Left lung (tissue), 10 donors: Measurements from ENCODE around the gene AIG1. TPM values are rescaled to one million over a fixed set of nuclear protein-coding genes. Genes with fewer than 3 reads are reported as not detected.

Experiments
- ATAC-seq: fragments of 200-7000 bp; cut with Tn5 transposase; one replicate; pipeline ENCODE4 v1.9.1; 2020; ENCODE audit warnings: moderate library complexity
- DNase-seq, 4 donors: peaks; one replicate each; pipeline ENCODE4 v3.0.0-alpha.2; 2013 to 2020
- H3K27ac ChIP-seq, 2 donors: fragments of 200-600 bp; sonication (generic) in 1 of 2; one replicate each; pipeline versions ENCODE4 v1.5.0 to v1.8.0; 2020 to 2021
- H3K27me3 ChIP-seq, 2 donors: fragments of 200-600 bp; sonication (generic) in 1 of 2; one replicate each; pipeline versions ENCODE4 v1.5.0 to v1.8.0; 2020 to 2021
- H3K36me3 ChIP-seq, 2 donors: fragments of 200-600 bp; sonication (generic) in 1 of 2; one replicate each; pipeline versions ENCODE4 v1.5.0 to v1.8.0; 2020 to 2021
- H3K4me1 ChIP-seq, 2 donors: fragments of 200-600 bp; one replicate each; pipeline ENCODE4 v1.8.0; 2021
- H3K4me3 ChIP-seq, 2 donors: fragments of 200-600 bp; sonication (generic) in 1 of 2; one replicate each; pipeline versions ENCODE4 v1.5.0 to v1.8.0; 2020 to 2021; ENCODE audit warnings: mild to moderate bottlenecking in 1 of 2
- H3K9me3 ChIP-seq, 2 donors: fragments of 200-600 bp; sonication (generic) in 1 of 2; one replicate each; pipeline versions ENCODE4 v1.5.0 to v1.8.0; 2020 to 2021
- intact Hi-C, 2 donors: fragments of 100-400 bp; cut with DNase I; formaldehyde crosslinking; loops; one replicate each; pipeline versions ENCODE4 v1.11.2 to v1.14.2; 2022
- polyA plus RNA-seq, 6 donors: library from polyadenylated mRNA; unstranded; fragments of 120-200 nt; gene quantifications; one replicate each; pipeline ENCODE4 v1.2.1, GENCODE V29; 2013; ENCODE audit not compliant: insufficient read length in 6 of 6
- total RNA-seq, 2 donors: library from RNA; stranded (reverse); fragmentation: NEBNext Ultra II Directional; extraction: Animal tissue kit (Norgen Biotek cat#: 25700); gene quantifications; one replicate each; pipeline ENCODE4 v1.2.1, GENCODE V29; 2021
- TF ChIP-seq, protein P1 (sequence below), 2 donors: fragments of 200-600 bp; sonication (generic) in 1 of 2; IDR thresholded peaks; one replicate each; pipeline versions ENCODE4 v1.5.0 to v1.8.0; 2021; ENCODE audit warnings: antibody characterized with exemption in 2 of 2
- donor health status: DM: no; HTN: yes; CAD: no.
- donor health status: DM: no; HTN: no; CAD: no.

The AIG1 gene
- total and polyA plus RNA-seq, 8 donors = 34.7 to 45.4 (median 36.8) TPM

DNA sequence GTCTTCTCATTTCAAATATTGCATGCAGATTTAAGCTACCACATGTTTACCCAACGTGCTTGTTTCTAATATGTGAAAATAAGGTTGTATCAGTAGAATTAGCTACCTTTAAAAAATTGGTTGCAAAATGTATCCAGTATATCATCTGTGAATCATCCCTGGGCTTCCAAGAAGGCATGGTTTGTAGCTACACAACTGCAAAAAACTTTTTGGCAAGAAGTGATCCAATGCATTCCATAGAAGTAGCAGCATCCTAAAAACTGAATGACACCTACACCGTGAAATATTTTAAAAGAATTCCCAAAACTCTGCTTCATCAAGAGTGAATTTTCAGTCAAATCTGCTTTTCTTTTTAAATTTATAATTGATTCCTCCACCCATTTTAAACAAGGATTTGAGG is 89.1 kb downstream of the AIG1 start:
- Histone ChIP-seq H3K27ac (no peak overlapping the region), H3K36me3 (no peaks in the 10 kb centered on the region), H3K4me3 (no peak overlapping the region), H3K4me1 (no peaks in the 10 kb centered on the region), H3K9me3 (no peaks in the 10 kb centered on the region), H3K27me3 (no peaks in the 10 kb centered on the region)
- intact Hi-C loops = no loop called here
- ATAC-seq (no peak), DNase-seq (no peak)
- TF ChIP-seq, protein P1, sequence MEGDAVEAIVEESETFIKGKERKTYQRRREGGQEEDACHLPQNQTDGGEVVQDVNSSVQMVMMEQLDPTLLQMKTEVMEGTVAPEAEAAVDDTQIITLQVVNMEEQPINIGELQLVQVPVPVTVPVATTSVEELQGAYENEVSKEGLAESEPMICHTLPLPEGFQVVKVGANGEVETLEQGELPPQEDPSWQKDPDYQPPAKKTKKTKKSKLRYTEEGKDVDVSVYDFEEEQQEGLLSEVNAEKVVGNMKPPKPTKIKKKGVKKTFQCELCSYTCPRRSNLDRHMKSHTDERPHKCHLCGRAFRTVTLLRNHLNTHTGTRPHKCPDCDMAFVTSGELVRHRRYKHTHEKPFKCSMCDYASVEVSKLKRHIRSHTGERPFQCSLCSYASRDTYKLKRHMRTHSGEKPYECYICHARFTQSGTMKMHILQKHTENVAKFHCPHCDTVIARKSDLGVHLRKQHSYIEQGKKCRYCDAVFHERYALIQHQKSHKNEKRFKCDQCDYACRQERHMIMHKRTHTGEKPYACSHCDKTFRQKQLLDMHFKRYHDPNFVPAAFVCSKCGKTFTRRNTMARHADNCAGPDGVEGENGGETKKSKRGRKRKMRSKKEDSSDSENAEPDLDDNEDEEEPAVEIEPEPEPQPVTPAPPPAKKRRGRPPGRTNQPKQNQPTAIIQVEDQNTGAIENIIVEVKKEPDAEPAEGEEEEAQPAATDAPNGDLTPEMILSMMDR (IDR thresholded peaks at IDR 0.05) = no peak

DNA sequence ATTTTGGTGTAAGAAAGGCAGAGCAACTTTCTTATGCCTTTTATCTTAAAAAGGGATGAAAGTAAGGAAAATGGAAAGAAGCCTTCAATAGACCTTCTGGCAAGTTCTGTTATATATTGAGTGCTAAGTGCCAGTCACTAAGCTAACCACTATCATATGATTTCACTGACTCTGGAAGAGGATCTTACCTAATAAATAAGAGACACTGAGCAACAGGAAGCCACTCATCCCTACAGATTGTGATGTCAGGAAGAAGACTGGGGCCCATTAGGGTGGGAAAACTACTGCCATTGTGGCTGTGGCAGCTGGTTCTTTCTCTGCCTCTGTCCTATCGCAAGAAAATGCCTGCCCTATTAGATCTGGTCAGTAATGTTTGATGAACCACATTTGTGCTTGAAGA is 89.6 kb downstream of the AIG1 start:
- H3K9me3 ChIP-seq = no peaks in the 10 kb centered on the region
- intact Hi-C loops = no loop called here
- no peaks in the 10 kb centered on the region for H3K27me3 ChIP-seq
- DNase-seq = no peak
- no peak overlapping the region for H3K4me3 ChIP-seq
- TF ChIP-seq, protein P1 (IDR thresholded peaks at IDR 0.05) = no peak
- ATAC-seq = no peak
- H3K4me1 ChIP-seq = no peaks in the 10 kb centered on the region
- no peak overlapping the region for H3K27ac ChIP-seq
- H3K36me3 ChIP-seq = no peaks in the 10 kb centered on the region

DNA sequence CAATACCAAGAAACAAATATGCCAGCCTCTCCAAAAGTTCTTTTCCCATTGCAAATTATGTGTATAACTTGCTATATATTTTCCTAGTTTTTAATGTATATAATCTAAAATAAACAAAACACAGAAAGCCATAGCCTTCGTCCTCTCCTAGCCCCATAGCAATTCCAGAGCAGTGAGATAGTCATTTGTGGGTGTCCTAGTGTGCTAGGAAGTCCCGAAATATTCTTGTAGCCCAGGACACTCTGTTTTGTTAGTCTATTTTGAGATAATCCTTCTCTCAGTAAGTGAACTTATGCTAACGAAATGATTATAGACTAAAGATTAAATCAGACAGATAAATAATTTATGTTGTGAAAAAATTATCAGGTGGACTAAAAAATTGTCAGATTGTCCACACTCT is 90.7 kb downstream of the AIG1 start:
- intact Hi-C loops = no loop called here
- DNase-seq = no peak
- Histone ChIP-seq H3K27me3 (no peaks in the 10 kb centered on the region), H3K9me3 (no peaks in the 10 kb centered on the region), H3K4me3 (no peak overlapping the region), H3K4me1 (no peaks in the 10 kb centered on the region), H3K36me3 (no peaks in the 10 kb centered on the region), H3K27ac (no peak overlapping the region)
- no peak for ATAC-seq
- TF ChIP-seq, protein P1 (IDR thresholded peaks at IDR 0.05) = no peak

DNA sequence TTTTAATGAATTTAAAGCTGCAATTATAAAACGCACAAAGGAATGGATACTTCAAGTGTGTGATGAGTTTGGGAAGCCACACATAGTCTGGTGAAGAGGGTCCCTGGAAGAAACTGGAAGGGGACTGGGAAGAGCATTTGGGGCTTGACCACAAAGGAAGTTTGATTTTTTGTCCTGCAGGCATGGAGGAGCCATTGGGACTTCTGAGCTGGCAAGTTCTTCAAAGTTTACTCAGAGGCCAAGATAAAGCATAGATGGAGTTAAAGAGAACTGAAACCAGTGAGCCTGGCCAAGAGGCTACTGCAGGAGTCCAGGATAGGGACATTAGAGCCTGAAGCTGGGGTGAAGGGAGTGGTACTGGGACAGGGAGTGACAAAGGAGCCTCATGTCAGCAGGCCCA is 95.0 kb downstream of the AIG1 start:
- Histone ChIP-seq H3K4me1 (no peaks in the 10 kb centered on the region), H3K27ac (no peak overlapping the region), H3K9me3 (no peaks in the 10 kb centered on the region), H3K27me3 (no peaks in the 10 kb centered on the region), H3K4me3 (no peak overlapping the region), H3K36me3 (no peaks in the 10 kb centered on the region)
- ATAC-seq = no peak
- DNase-seq = no peak
- intact Hi-C loops = no loop called here
- TF ChIP-seq, protein P1 (IDR thresholded peaks at IDR 0.05) = no peak

DNA sequence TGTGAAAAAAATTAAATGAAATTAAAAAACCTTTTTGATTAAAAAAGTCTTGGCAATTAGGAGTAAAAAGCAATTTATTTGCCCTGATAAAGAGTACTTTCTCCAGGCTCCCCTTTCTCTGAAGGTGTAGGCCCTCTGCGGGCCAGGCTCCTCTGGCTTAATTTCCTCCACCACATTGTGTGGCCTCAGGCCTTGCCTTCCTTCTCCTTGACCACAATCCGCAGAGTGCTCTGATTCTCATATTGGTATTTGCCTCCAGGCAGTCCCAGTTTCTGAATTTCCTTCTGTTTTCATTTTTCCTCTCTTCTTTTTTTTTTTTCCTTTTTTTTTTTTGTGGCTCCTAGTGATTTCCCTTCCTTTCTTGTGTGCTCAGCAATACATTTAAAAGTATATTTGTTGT is 96.4 kb downstream of the AIG1 start:
- Histone ChIP-seq H3K9me3 (no peaks in the 10 kb centered on the region), H3K4me1 (no peaks in the 10 kb centered on the region), H3K4me3 (no peak overlapping the region), H3K36me3 (no peaks in the 10 kb centered on the region), H3K27me3 (no peaks in the 10 kb centered on the region), H3K27ac (no peak overlapping the region)
- DNase-seq = no peak
- TF ChIP-seq, protein P1 (IDR thresholded peaks at IDR 0.05) = no peak
- no peak for ATAC-seq
- intact Hi-C loops = no loop called here
